WI38 (cell line): ENCODE results near the gene WDR26.
A peak's percentile ranks its signal among the peaks of the same experiment; 100 is the strongest.

Experiments
- H3K4me3 ChIP-seq: 2 replicates; pipeline ENCODE4 v1.5.1; 2011; ENCODE audit warnings: low read depth, mild to moderate bottlenecking, control low read depth, low read length
- TF ChIP-seq, protein P1 (sequence below): IDR thresholded peaks from 2 replicates; pipeline ENCODE4 v1.5.1; 2012; ENCODE audit warnings: low read depth, mild to moderate bottlenecking, control low read depth, low read length

The WDR26 gene

DNA sequence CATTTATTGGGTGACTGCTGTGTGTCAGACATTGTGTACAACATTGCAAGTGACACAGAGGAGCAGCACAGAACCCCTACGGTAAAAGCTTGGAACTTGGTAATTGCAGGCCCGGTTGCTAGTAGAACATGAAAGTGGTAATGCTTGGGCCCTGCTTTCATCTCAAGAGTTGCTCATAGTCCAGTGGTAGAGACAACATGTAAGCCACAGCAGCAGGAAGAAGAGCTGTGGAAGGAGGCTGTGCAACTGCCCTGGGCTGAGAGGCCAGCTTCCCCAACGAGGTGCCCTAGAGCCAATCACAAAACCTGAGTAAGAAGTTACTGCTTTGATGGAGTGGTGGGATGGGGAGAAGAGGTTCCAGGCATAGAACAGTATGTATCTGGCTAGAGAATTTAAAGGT lies 59.5 kb downstream of the WDR26 start:
- H3K4me3 ChIP-seq: no peak overlapping the region
- TF ChIP-seq, protein P1, sequence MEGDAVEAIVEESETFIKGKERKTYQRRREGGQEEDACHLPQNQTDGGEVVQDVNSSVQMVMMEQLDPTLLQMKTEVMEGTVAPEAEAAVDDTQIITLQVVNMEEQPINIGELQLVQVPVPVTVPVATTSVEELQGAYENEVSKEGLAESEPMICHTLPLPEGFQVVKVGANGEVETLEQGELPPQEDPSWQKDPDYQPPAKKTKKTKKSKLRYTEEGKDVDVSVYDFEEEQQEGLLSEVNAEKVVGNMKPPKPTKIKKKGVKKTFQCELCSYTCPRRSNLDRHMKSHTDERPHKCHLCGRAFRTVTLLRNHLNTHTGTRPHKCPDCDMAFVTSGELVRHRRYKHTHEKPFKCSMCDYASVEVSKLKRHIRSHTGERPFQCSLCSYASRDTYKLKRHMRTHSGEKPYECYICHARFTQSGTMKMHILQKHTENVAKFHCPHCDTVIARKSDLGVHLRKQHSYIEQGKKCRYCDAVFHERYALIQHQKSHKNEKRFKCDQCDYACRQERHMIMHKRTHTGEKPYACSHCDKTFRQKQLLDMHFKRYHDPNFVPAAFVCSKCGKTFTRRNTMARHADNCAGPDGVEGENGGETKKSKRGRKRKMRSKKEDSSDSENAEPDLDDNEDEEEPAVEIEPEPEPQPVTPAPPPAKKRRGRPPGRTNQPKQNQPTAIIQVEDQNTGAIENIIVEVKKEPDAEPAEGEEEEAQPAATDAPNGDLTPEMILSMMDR: no peak

DNA sequence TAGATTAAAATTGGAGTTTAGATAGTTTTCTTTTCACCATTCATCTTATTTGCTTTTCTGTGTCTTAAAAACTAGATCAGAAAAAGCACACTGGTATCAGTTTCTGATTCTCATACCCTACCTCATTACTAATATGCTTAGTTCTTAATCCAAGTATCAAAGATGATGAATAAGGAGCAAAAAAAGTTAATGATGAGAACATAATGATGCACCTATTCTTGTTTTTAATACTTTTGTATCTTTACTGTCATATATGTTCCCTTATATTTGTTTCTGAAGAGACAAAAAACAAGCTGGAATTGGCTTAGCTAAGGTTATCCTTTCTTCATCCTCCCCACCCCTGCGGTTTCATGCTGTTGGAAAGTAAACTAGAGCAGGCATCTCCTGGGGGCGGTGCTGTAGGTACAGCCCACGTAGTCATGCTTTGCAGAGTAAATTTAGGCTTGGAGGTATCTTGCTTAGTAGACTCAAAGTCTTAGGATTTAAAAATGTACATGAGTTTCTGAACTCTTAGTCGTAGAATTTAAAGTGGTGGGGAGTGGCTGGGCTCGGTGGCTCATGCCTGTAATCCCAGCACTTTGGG lies 61.5 kb downstream of the WDR26 start:
- no peak overlapping the region for H3K4me3 ChIP-seq
- TF ChIP-seq, protein P1: no peak

DNA sequence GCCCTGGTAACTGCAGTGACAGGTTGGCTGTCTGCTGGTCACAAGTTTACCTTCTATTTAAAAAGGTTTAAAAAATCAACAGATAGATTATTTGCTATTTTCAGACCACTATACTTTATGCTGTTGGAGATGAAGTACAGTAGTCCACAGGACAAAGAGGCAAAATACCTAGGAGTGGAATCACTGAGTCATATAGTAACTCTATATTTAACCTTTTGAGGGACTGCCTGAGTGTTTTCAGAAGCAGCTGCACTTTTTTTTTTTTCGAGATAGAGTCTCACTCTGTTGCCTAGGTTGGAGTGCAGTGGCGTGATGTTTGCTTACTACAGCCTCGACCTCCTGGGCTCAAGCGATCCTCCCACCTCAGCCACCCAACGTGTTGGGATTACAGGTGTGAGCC lies 66.2 kb downstream of the WDR26 start:
- TF ChIP-seq, protein P1: no peak
- no peak overlapping the region for H3K4me3 ChIP-seq

DNA sequence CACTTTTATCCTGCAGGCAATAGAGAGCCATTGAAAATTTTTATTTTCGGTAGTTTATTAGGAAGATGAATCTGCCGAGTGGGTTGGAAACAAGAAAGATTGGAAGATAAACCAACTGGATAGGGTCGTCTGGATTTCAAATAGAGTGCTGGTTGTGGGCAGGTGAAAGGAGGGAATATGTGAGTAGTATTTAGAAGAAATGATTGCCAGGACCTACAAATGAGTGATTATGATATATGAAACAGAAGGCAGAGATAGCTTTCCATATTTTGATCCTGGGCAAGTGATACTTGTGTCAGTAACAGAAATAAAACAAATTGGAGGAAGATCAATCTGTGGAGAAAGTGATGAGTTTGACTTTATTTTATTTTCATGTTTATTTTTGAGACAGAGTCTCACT lies 75.4 kb downstream of the WDR26 start:
- TF ChIP-seq, protein P1: no peak
- no peak overlapping the region for H3K4me3 ChIP-seq

DNA sequence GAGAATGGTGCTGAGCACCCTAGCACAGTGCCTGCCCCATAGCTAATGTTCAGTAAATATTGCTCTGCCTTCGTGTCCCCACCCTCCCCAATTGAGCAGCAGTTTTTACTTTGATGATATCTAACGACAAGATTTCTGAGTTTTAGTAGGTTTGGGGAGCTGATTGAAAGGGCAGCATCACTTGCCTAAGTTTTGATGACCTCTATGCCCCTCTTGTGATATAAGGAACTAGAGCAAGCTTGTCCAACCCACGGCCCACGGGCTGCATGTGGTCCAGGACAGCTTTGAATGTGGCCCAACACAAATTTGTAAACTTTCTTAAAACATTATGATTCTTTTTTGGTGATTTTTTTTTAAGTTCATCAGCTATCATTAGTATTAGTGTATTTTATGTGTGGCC lies 76.4 kb downstream of the WDR26 start:
- TF ChIP-seq, protein P1: no peak
- H3K4me3 ChIP-seq: peak overlapping the region; percentile 71

DNA sequence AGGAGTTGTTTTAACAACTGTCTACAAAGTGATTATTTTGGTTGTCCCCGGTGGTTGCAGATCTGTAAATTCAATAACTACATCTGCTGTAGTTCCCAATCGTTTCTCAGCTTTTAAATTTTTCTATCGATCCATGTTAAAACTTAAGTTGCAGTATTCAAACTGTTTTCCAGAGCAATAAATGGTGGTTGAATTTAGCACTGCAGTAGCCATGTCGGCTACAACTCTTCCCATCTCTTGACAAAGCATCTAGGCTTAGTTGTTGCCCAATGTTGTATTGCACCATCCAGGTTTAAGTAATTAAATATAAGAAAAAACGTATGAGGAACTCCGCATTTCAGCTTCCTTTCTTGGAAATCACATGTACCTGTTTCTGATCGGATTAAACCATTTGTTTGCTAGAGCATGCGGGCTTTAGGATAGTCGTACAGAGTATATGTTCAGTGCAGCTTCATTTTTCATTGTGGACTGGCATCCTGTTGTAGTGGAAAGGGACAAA lies 76.9 kb downstream of the WDR26 start:
- TF ChIP-seq, protein P1: no peak
- H3K4me3 ChIP-seq: peak overlapping the region; percentile 71

DNA sequence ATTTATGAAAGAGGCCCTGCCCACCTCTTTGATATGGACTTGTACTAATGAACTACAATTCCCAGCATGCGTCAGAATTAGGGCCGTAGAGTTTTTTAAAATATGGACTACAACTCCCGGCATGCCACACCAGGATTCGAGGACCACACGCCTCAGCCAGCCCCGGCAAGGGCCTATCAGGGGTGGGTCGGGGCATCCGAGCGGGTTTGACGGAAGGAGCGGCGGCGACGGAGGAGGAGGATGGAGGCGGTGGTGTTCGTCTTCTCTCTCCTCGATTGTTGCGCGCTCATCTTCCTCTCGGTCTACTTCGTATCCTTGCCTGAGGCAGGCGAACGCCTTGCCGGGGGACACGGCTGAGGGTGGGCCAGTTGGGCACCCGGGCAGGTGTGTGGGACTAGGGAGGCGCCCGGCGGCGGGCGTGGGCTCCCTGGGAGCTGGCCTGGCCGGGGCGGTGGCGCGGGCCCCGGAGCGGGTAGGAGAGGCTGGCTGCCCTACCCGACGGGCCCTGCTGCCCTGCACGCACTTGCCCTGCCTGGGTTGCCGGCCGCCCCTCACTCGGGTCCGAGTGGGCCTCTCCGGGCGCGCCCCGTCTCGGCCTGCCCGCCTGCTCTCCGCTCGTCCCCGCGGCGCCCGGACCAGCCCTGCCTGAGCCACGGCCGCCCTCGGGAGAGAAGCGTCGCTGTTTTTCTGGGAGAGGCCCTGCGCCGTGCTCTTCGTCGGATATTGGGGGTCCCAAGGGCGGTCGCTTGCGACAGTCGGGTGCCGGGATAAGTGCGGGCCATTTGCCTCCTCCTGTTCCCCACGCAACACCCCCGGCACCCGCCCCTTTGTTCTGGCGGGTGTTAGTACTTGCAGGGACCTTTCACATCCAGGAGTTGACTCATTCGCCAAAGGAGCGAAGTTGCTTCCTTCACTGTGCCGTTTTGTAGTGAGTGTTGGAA lies 77.6 kb downstream of the WDR26 start, which contains the start of gene CNIH4:
TSS of gene CNIH4 (plus strand) at position 195 of the 941 bp plus-strand sequence. CDS start at position 241, 46 bp downstream.
- TF ChIP-seq, protein P1: no peak
- peak within 1 kb of the TSS; percentile 71 for H3K4me3 ChIP-seq
